LNCAP (cell line): ENCODE measurements around the gene WWOX.

Experiments
- CTCF ChIP-seq: fragments of 450-650 bp; IDR thresholded peaks from 2 replicates; pipeline ENCODE4 v1.5.1; 2017; ENCODE audit warnings: mild to moderate bottlenecking

The WWOX gene

GRCh38 chr16:79018650-79019429 lies 919.4 kb downstream of the WWOX start:
- no peak for TF ChIP-seq CTCF

- no peak for TF ChIP-seq CTCF
Measured at GRCh38 chr16:79019431-79019830, 920.0 kb downstream of the WWOX start.

GRCh38 chr16:79021991-79022630 lies 922.7 kb downstream of the WWOX start:
- TF ChIP-seq CTCF: no peak

GRCh38 chr16:79026117-79026516 lies 926.7 kb downstream of the WWOX start:
- no peak for TF ChIP-seq CTCF

GRCh38 chr16:79036541-79036940 lies 937.1 kb downstream of the WWOX start:
- no peak for TF ChIP-seq CTCF

GRCh38 chr16:79037521-79038373 lies 938.3 kb downstream of the WWOX start:
- no peak for TF ChIP-seq CTCF

- TF ChIP-seq CTCF: no peak
Measured at GRCh38 chr16:79041206-79041605, 941.8 kb downstream of the WWOX start.
